Gastrocnemius medialis (tissue), 4 donors: Measurements from ENCODE around the gene TNPO2.

Experiments
- CTCF ChIP-seq, 5 experiments: fragments of 450-650 bp in 3 of 5; fragments of 200-600 bp in 2 of 5; sonication (generic) in 2 of 5; IDR thresholded peaks in 4 of 5; conservative IDR thresholded peaks in 1 of 5; 1 replicate in 4 of 5; 2 replicates in 1 of 5; pipeline ENCODE4 v1.5.1; 2016 to 2019; ENCODE audit warnings: antibody characterized with exemption in 5 of 5, mild to moderate bottlenecking in 3 of 5, moderate library complexity in 3 of 5
- POLR2A ChIP-seq, 2 donors: fragments of 450-650 bp; IDR thresholded peaks; one replicate each; pipeline ENCODE4 v1.6.1; 2017; ENCODE audit warnings: antibody characterized with exemption in 2 of 2, mild to moderate bottlenecking in 2 of 2, moderate library complexity in 2 of 2

DNA sequence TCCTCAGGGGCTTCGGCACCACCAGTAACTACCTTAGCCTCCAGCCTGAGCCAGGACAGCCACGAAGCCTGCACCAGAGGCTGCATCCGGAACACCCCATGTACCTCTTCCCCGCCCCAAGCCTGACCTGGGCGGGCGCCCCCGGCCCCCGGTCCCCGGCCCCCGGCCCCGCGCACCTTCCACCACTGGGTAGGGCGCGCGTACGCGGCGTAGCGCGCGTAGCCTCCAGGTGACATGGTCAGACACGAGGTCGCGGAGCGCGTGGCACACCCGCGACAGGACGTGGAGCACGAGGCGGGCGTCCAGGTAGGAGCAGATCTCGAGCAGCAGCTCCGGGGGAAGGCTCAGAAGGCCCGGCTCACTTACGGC is 27.8 kb downstream of the TNPO2 start:
- TF ChIP-seq CTCF (IDR thresholded peaks at IDR 0.05 in 4 of 5, conservative IDR thresholded peaks at IDR 0.05 in 1 of 5) (no peak), POLR2A (IDR thresholded peaks at IDR 0.05) (no peak)
